K562 treated with DMSO at 1 percent for 48 hours (cell line): ENCODE data around the gene PHPT1. TPM values are rescaled to one million over a fixed set of nuclear protein-coding genes. Genes with fewer than 3 reads are reported as not detected.

Source experiments
- total RNA-seq: library from RNA; unstranded; fragments of 300-600 nt; gene quantifications from 2 replicates; pipeline ENCODE4 v1.2.3, GENCODE V29; 2022; ENCODE audit warnings: low replicate concordance; ENCODE audit errors: extremely low read depth

The PHPT1 gene
- not detected in 2 replicates for total RNA-seq

DNA sequence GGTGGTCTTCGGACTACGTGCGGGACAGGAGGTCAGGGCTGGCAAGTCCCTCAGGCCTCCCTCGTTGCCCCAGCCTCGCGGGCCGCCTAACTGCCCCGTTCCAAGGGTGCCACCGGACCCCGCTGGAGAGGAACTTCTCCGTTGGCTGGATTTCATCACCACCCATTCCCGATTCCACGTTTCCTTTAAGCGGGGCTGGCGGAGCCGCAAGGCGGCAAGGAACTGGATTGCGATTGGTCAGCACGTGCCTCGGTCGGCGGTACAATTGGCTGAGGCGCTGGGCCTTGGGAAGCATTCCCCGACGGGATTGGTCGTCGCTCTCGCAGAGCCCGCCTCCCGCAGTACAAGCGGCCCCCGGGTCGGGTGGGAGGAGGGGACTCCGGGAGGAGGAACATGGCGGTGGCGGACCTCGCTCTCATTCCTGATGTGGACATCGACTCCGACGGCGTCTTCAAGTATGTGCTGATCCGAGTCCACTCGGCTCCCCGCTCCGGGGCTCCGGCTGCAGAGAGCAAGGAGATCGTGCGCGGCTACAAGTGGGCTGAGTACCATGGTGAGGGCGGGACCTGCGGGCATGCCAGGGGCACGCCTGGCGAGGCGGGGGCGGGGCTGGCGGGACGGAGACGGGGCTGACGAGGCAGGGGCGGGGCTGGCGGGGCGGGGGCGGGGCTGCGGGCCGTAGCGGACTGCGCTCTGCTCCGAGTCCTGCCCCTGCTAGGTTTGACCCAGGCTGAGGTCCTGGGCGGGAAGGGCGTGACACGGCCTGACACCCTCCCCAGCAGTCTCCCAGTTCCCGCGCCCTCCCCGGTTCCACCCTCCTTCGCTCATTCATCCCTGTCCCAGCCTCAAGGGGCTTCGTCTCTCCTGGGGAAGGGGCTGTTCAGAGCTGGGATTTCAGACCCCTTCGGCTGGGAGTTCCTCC, at the start of gene PHPT1:
Gene PHPT1, plus strand, starts transcription at position 372 of the 922 bp plus-strand sequence. Its CDS starts 22 bp downstream, at position 394.

DNA sequence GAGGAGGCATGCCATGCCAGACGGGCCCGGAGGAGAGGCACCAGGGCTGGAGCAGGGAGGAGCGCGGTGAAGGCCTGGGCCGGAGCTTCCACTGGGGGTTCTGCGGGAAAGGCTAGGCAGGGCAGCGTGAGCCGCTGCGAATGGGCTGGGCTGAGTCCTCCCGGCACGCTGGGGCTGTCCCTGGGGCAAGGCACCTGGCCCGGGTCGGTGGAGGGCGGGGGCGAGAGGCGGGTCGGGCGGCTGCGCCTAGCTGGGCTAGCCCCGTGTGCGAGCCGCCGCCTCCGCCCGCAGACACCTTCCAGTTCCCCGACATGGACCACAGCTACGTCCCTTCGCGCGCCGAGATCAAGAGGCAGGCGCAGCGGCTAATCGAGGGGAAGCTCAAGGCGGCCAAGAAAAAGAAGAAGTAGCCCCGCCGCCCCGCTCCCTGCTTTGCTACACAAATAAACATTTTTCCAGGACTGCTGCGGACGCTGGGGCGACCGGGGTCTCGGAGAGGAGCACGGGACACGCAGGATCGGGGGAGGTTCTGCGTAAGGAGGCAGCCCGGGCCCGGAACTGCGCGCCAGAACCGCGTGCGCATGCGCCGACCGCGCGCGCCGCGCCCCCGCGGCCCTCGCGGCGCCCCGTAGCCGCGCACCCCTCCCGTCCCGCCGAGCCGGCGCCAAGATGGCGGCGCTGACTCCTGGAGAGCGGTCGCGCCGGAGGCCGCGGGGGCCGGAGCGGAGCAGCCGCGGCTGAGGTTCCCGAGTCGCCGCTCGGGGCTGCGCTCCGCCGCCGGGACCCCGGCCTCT, 41.7 kb upstream of the PHPT1 start, which contains the start of gene RABL6:
Gene RABL6, plus strand, starts transcription at position 668 of the 794 bp plus-strand sequence. CDS start 249 bp downstream, outside the sequence.

DNA sequence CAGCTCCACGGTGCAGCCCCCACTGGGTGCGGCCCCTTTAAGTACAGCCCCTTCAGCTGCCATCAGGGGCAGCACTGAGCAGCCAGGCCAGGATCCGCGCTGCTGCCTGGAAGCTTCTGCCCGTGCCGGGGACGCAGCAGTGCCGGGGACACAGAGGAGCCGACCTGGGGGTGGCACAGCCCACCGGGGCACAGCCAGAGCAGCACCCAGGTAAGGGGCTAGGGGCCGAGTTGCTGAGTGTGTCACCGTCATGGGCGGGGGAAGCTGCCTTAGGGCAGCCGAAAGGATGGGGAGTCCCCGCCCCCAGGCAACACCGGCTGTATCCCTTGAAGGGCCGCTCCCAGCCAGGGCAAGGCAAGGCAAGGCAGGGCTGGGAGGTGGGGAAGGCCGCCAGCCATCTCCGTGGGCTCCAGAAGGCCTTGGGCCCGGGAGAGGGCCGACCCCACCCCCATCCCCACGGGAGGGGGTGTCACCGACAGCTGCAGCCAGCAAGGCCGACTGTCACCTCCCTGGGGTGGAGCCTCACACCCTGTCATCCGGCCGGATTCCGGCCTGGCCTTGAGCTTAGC, 6.7 kb upstream of the PHPT1 start, which contains the start of gene AJM1:
Gene AJM1, plus strand, starts transcription at position 99 of the 569 bp plus-strand sequence. CDS start 1,937 bp downstream, outside the sequence.

DNA sequence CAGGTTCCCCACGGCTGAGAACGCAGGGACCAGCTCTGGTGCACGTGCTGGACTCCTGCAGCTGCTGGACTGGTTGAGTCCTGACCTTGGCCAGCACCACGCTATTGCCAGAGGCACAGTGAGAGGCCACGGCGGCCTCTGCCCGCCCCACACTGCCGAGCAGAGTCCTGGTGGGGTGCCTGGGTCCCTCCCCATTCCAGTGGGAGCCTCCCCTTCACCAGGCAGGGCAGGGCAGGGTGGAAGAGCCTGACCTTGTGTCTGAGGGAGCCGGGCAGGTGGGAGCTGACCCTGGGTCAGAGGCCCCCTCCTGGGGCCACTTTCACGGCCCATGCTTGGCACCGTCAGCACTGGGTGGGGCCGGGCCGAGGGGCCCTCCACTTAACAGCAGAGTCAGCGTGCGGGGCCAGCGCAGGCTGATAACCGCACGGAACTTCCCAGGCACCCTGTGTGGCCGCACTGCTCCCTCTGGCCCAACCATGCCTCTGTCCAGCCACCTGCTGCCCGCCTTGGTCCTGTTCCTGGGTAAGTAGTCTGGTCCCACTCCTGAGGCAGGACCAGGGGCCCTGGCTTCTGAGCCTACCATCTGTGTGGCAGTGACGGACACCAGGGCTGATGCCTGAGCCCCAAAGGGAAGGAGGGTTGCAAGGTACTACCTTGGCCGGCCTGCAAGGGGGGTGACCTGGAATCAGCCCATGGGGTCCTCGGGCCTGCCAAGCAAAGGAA, 2.9 kb downstream of the PHPT1 start, which contains the start of gene MAMDC4:
Gene MAMDC4, plus strand, starts transcription at position 406 of the 723 bp plus-strand sequence. Its CDS starts 71 bp downstream, at position 477.

DNA sequence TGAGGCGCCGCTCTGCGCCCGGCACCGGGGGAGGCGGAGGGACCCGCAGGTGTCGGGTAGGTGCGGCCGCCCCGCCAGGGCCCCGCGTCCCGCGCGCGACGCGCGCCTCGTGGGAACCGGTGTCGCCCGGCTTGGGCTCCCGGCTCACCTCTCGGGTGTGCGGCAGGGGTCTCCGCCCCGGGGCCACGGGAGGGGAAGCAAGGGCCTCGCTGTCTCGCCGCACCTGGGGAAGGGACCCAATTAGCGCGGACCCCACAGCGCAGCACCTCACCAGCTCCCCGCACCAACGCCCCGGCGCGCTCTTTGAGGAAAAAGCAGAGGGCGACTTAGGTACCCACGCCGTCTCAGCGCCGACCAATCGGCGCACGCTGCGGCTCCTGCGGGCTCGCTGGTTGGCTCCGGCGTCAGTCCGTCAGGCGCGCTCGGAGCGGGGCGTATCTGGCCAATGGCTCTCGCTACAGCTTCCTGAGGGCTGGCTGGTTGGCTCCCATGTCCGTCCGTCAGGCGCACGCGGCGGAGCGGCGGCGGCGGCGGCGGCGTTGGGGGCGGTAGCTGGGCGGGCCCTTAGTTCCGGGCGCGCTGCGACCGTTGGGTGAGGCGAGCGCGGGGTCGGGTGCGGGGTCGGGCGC, 36.9 kb downstream of the PHPT1 start, which contains the start of gene TRAF2:
Gene TRAF2, plus strand, starts transcription at position 567 of the 629 bp plus-strand sequence. CDS start 12,225 bp downstream, outside the sequence.

Other genes with a start within 250 kb of the PHPT1 start
- gene EGFL7, start 186.5 kb upstream of the PHPT1 start, total RNA-seq: not detected in 2 replicates
- gene AGPAT2, start 162.0 kb upstream of the PHPT1 start, total RNA-seq: not detected in 2 replicates
- not detected in 2 replicates for gene DIPK1B, start 136.8 kb upstream of the PHPT1 start, total RNA-seq
- not detected in 2 replicates for gene LCN10, start 106.5 kb upstream of the PHPT1 start, total RNA-seq
- not detected in 2 replicates for gene LCN6, start 100.9 kb upstream of the PHPT1 start, total RNA-seq
- not detected in 2 replicates for gene LCN8, start 91.2 kb upstream of the PHPT1 start, total RNA-seq
- gene LCN15, start 84.9 kb upstream of the PHPT1 start, total RNA-seq: not detected in 2 replicates
- not detected in 2 replicates for gene TMEM141, start 58.1 kb upstream of the PHPT1 start, total RNA-seq
- gene CCDC183, start 53.1 kb upstream of the PHPT1 start, total RNA-seq: not detected in 2 replicates
- 184 TPM in 1 of 2 replicates, not detected in the other for gene RABL6, start 41.5 kb upstream of the PHPT1 start, total RNA-seq
- gene AJM1, start 6.9 kb upstream of the PHPT1 start, total RNA-seq: not detected in 2 replicates
- not detected in 2 replicates for gene MAMDC4, start 2.9 kb downstream of the PHPT1 start, total RNA-seq
- not detected in 2 replicates for gene EDF1, start 16.9 kb downstream of the PHPT1 start, total RNA-seq
- not detected in 2 replicates for gene TRAF2, start 37.1 kb downstream of the PHPT1 start, total RNA-seq
- gene FBXW5, start 95.3 kb downstream of the PHPT1 start, total RNA-seq: not detected in 2 replicates
- gene C8G, start 95.8 kb downstream of the PHPT1 start, total RNA-seq: not detected in 2 replicates
- not detected in 2 replicates for gene LCN12, start 102.9 kb downstream of the PHPT1 start, total RNA-seq
- gene PTGDS, start 128.1 kb downstream of the PHPT1 start, total RNA-seq: not detected in 2 replicates
- gene LCNL1, start 133.6 kb downstream of the PHPT1 start, total RNA-seq: not detected in 2 replicates
- not detected in 2 replicates for gene PAXX, start 143.0 kb downstream of the PHPT1 start, total RNA-seq
- gene CLIC3, start 147.2 kb downstream of the PHPT1 start, total RNA-seq: not detected in 2 replicates
- gene ABCA2, start 178.8 kb downstream of the PHPT1 start, total RNA-seq: not detected in 2 replicates
- gene FUT7, start 182.7 kb downstream of the PHPT1 start, total RNA-seq: not detected in 2 replicates
- not detected in 2 replicates for gene NPDC1, start 196.8 kb downstream of the PHPT1 start, total RNA-seq
- not detected in 2 replicates for gene ENTPD2, start 204.7 kb downstream of the PHPT1 start, total RNA-seq
- not detected in 2 replicates for gene SAPCD2, start 221.1 kb downstream of the PHPT1 start, total RNA-seq
- not detected in 2 replicates for gene UAP1L1, start 228.1 kb downstream of the PHPT1 start, total RNA-seq
- gene MAN1B1, start 237.6 kb downstream of the PHPT1 start, total RNA-seq: 167 TPM in 1 of 2 replicates, not detected in the other